NOMO-1 (cell line): Measurements from ENCODE around the gene KHK.

Experiments used
- DNase-seq, 2 experiments: peaks; one replicate each; lab custom pipeline; 2025; ENCODE audit not compliant: unreplicated experiment in 2 of 2; lab: John Stamatoyannopoulos, UW

Gene KHK

GRCh38 chr2:27080603-27080936 lies 6.0 kb upstream of the KHK start:
- DNase-seq = no peak

GRCh38 chr2:27081984-27082772 lies 4.4 kb upstream of the KHK start:
- DNase-seq = peak; percentile 31 to 32

- DNase-seq = no peak
These were observed 3.7 kb upstream of the KHK start for GRCh38 chr2:27082773-27083409.

GRCh38 chr2:27083410-27084296 lies 2.9 kb upstream of the KHK start:
- DNase-seq = no peak

- no peak for DNase-seq
These were observed 2.1 kb upstream of the KHK start for GRCh38 chr2:27084297-27085061.

- no peak for DNase-seq
These were observed 1.4 kb upstream of the KHK start for GRCh38 chr2:27085062-27085672.

GRCh38 chr2:27085673-27086089 lies 891 bp upstream of the KHK start:
- DNase-seq = peak in 1 of 2 experiments; percentile 29

- DNase-seq = peak; percentile 88 to 93
These were observed 365 bp upstream of the KHK start for GRCh38 chr2:27086090-27086723.

GRCh38 chr2:27087823-27088410 lies 1.3 kb downstream of the KHK start:
- no peak for DNase-seq

- DNase-seq = no peak
These were observed 2.1 kb downstream of the KHK start for GRCh38 chr2:27088634-27089033.

GRCh38 chr2:27089111-27089954 lies 2.8 kb downstream of the KHK start:
- DNase-seq = no peak

- DNase-seq = no peak
These were observed 5.4 kb downstream of the KHK start for GRCh38 chr2:27091746-27092695.

GRCh38 chr2:27092696-27093429 lies 6.3 kb downstream of the KHK start:
- DNase-seq = no peak

- no peak for DNase-seq
These were observed 7.1 kb downstream of the KHK start for GRCh38 chr2:27093430-27094352.

GRCh38 chr2:27094353-27094984 lies 7.9 kb downstream of the KHK start:
- DNase-seq = no peak
